Naive B cell (primary cell): ENCODE results near the gene TBPL1. TPM values are rescaled to one million over a fixed set of nuclear protein-coding genes. Genes with fewer than 3 reads are reported as not detected.

Experiments used
- ATAC-seq, 2 donors: fragments of 150-1000 bp; cut with Tn5 transposase; 2 replicates each; pipeline ENCODE4 v1.10.0; 2021; ENCODE audit warnings: low read depth in 2 of 2, mild to moderate bottlenecking in 2 of 2, moderate library complexity in 2 of 2
- DNase-seq: peaks from one replicate; pipeline ENCODE4 v3.0.0; 2022
- H3K27ac Mint-ChIP-seq, 6 donors: one replicate each; pipeline ENCODE4 v1.8.0; 2020 to 2022; ENCODE audit warnings: mild to moderate bottlenecking in 6 of 6, mixed read lengths in 6 of 6, moderate library complexity in 5 of 6, inconsistent platforms in 2 of 6
- H3K27me3 Mint-ChIP-seq, 3 donors: one replicate each; pipeline ENCODE4 v1.8.0; 2021 to 2022; ENCODE audit warnings: mixed read lengths in 3 of 3, mild to moderate bottlenecking in 1 of 3
- H3K36me3 Mint-ChIP-seq, 2 donors: one replicate each; pipeline ENCODE4 v1.8.0; 2020 to 2022; ENCODE audit warnings: mixed read lengths in 2 of 2, inconsistent platforms in 1 of 2, mild to moderate bottlenecking in 1 of 2
- H3K4me1 Mint-ChIP-seq, 3 donors: one replicate each; pipeline ENCODE4 v1.8.0; 2020 to 2022; ENCODE audit warnings: mixed read lengths in 3 of 3, inconsistent platforms in 1 of 3, mild to moderate bottlenecking in 1 of 3, moderate library complexity in 1 of 3
- H3K4me3 Mint-ChIP-seq, 8 donors: one replicate each; pipeline ENCODE4 v1.8.0; 2020 to 2022; ENCODE audit warnings: mild to moderate bottlenecking in 8 of 8, mixed read lengths in 8 of 8, moderate library complexity in 8 of 8, inconsistent platforms in 2 of 8
- H3K9me3 Mint-ChIP-seq, 7 donors: one replicate each; pipeline ENCODE4 v1.8.0; 2020 to 2022; ENCODE audit warnings: mixed read lengths in 7 of 7, mild to moderate bottlenecking in 5 of 7, inconsistent platforms in 2 of 7, moderate library complexity in 1 of 7
- polyA plus RNA-seq, 6 donors: library from polyadenylated mRNA; unstranded; fragments of 300-500 nt; fragmentation: Illumina TruSeq; gene quantifications; one replicate each; pipeline ENCODE4 v1.2.3, GENCODE V29; 2021; ENCODE audit warnings: low read depth in 6 of 6

TBPL1 gene
- polyA plus RNA-seq, 6 donors from 2014 or later: 64.4 to 100 (median 76.7) TPM

GRCh38 chr6:133938533-133938932 lies 14.5 kb upstream of the TBPL1 start:
- H3K4me1 Mint-ChIP-seq: no peaks in the 10 kb centered on the region
- H3K9me3 Mint-ChIP-seq: peaks cover 2 to 23% (median 10%) of the 10 kb centered on the region in 7 donors
- DNase-seq (no peak), ATAC-seq (no peak)
- H3K36me3 Mint-ChIP-seq: peaks cover 1 to 5% of the 10 kb centered on the region in 2 donors
- H3K27me3 Mint-ChIP-seq: peaks cover 28 to 35% (median 33%) of the 10 kb centered on the region in 3 donors
- no peak overlapping the region for H3K27ac Mint-ChIP-seq
- no peak overlapping the region for H3K4me3 Mint-ChIP-seq

GRCh38 chr6:133939778-133940667 lies 13.0 kb upstream of the TBPL1 start:
- peaks cover 28 to 40% (median 30%) of the 10 kb centered on the region in 3 donors for H3K27me3 Mint-ChIP-seq

GRCh38 chr6:133945158-133945557 lies 7.9 kb upstream of the TBPL1 start:
- Mint-ChIP-seq H3K27ac (no peak overlapping the region), H3K9me3 (no peaks in the 10 kb centered on the region), H3K4me1 (no peaks in the 10 kb centered on the region), H3K36me3 (no peaks in the 10 kb centered on the region), H3K27me3 (peaks cover 8 to 27% (median 21%) of the 10 kb centered on the region in 3 donors), H3K4me3 (no peak overlapping the region)
- DNase-seq: no peak
- no peak for ATAC-seq

More at GRCh38 chr6:133939778-133940667, 13.0 kb upstream of the TBPL1 start:
- Mint-ChIP-seq H3K36me3 (no peaks in the 10 kb centered on the region), H3K4me3 (no peak overlapping the region), H3K4me1 (no peaks in the 10 kb centered on the region), H3K27ac (no peak overlapping the region), H3K9me3 (peaks cover 0 to 10% (median 2%) of the 10 kb centered on the region in 7 donors)
- ATAC-seq (no peak), DNase-seq (no peak)

- peaks cover 0 to 11% (median 3%) of the 10 kb centered on the region in 3 donors for H3K27me3 Mint-ChIP-seq
- DNase-seq: no peak
- no peak for ATAC-seq
These were observed 5.6 kb upstream of the TBPL1 start for GRCh38 chr6:133947302-133947900.

GRCh38 chr6:133948472-133948871 lies 4.6 kb upstream of the TBPL1 start:
- no peak for ATAC-seq
- DNase-seq: no peak
- Mint-ChIP-seq H3K9me3 (no peaks in the 10 kb centered on the region), H3K27ac (no peak overlapping the region), H3K36me3 (no peaks in the 10 kb centered on the region), H3K4me1 (peaks cover 7 to 10% (median 9%) of the 10 kb centered on the region in 3 donors), H3K4me3 (peak overlapping the region in 1 of 8 donors; percentile 6), H3K27me3 (peaks cover 0 to 11% (median 3%) of the 10 kb centered on the region in 3 donors)

More at GRCh38 chr6:133947302-133947900, 5.6 kb upstream of the TBPL1 start:
- H3K36me3 Mint-ChIP-seq: no peaks in the 10 kb centered on the region
- peaks cover 6 to 10% (median 9%) of the 10 kb centered on the region in 3 donors for H3K4me1 Mint-ChIP-seq
- peak overlapping the region in 1 of 8 donors; percentile 47 for H3K4me3 Mint-ChIP-seq
- no peaks in the 10 kb centered on the region for H3K9me3 Mint-ChIP-seq
- H3K27ac Mint-ChIP-seq: no peak overlapping the region

- H3K36me3 Mint-ChIP-seq: no peaks in the 10 kb centered on the region
- peak overlapping the region; percentile 96 to 100 (median 98) for H3K4me3 Mint-ChIP-seq
These were observed 1.8 kb upstream of the TBPL1 start for GRCh38 chr6:133951227-133951626.

GRCh38 chr6:133951881-133952814 lies 876 bp upstream of the TBPL1 start:
- peak; percentile 66 to 70 for ATAC-seq
- H3K4me1 Mint-ChIP-seq: peaks cover 37 to 41% (median 40%) of the 10 kb centered on the region in 3 donors
- peak overlapping the region; percentile 94 to 98 (median 96) for H3K27ac Mint-ChIP-seq

More at GRCh38 chr6:133951227-133951626, 1.8 kb upstream of the TBPL1 start:
- peaks cover 28 to 31% (median 31%) of the 10 kb centered on the region in 3 donors for H3K4me1 Mint-ChIP-seq
- H3K27me3 Mint-ChIP-seq: no peaks in the 10 kb centered on the region
- ATAC-seq: no peak
- H3K9me3 Mint-ChIP-seq: no peaks in the 10 kb centered on the region
- DNase-seq: no peak
- H3K27ac Mint-ChIP-seq: peak overlapping the region; percentile 81 to 98 (median 90)

GRCh38 chr6:133953634-133954415 lies 801 bp downstream of the TBPL1 start:
- H3K4me1 Mint-ChIP-seq: peaks cover 45 to 54% (median 53%) of the 10 kb centered on the region in 3 donors
- peak overlapping the region; percentile 96 to 100 (median 98) for H3K4me3 Mint-ChIP-seq
- peak overlapping the region; percentile 71 to 98 (median 96) for H3K27ac Mint-ChIP-seq
- H3K36me3 Mint-ChIP-seq: no peaks in the 10 kb centered on the region
- no peak for ATAC-seq
- DNase-seq: no peak
- H3K9me3 Mint-ChIP-seq: no peaks in the 10 kb centered on the region
- H3K27me3 Mint-ChIP-seq: no peaks in the 10 kb centered on the region

More at GRCh38 chr6:133951881-133952814, 876 bp upstream of the TBPL1 start:
- Mint-ChIP-seq H3K4me3 (peak overlapping the region; percentile 96 to 100 (median 98)), H3K27me3 (no peaks in the 10 kb centered on the region), H3K36me3 (no peaks in the 10 kb centered on the region), H3K9me3 (no peaks in the 10 kb centered on the region)
- peak; percentile 78 for DNase-seq

GRCh38 chr6:133954657-133955576 lies 1.9 kb downstream of the TBPL1 start:
- no peak for ATAC-seq
- no peaks in the 10 kb centered on the region for H3K27me3 Mint-ChIP-seq
- DNase-seq: no peak
- H3K9me3 Mint-ChIP-seq: no peaks in the 10 kb centered on the region
- peaks cover 53 to 64% (median 63%) of the 10 kb centered on the region in 3 donors for H3K4me1 Mint-ChIP-seq
- peak overlapping the region in 7 of 8 donors; percentile 57 to 100 (median 98) for H3K4me3 Mint-ChIP-seq
- peak overlapping the region in 4 of 6 donors; percentile 10 to 96 (median 52) for H3K27ac Mint-ChIP-seq
- H3K36me3 Mint-ChIP-seq: no peaks in the 10 kb centered on the region

- peak overlapping the region in 3 of 6 donors; percentile 18 to 82 (median 32) for H3K27ac Mint-ChIP-seq
- H3K4me3 Mint-ChIP-seq: peak overlapping the region in 6 of 8 donors; percentile 8 to 100 (median 57)
- no peaks in the 10 kb centered on the region for H3K27me3 Mint-ChIP-seq
- no peaks in the 10 kb centered on the region for H3K9me3 Mint-ChIP-seq
- H3K36me3 Mint-ChIP-seq: no peaks in the 10 kb centered on the region
- ATAC-seq: no peak
- H3K4me1 Mint-ChIP-seq: peaks cover 59 to 73% (median 66%) of the 10 kb centered on the region in 3 donors
- no peak for DNase-seq
These were observed 2.8 kb downstream of the TBPL1 start for GRCh38 chr6:133955582-133956415.
